ENCODE measurements around the gene VAT1L.
"Not testable (repeated sequence)": the region's sequence is repeated elsewhere in the genome, so short reads cannot be mapped to it uniquely, and the experiment has no call there.

The VAT1L gene

DNA sequence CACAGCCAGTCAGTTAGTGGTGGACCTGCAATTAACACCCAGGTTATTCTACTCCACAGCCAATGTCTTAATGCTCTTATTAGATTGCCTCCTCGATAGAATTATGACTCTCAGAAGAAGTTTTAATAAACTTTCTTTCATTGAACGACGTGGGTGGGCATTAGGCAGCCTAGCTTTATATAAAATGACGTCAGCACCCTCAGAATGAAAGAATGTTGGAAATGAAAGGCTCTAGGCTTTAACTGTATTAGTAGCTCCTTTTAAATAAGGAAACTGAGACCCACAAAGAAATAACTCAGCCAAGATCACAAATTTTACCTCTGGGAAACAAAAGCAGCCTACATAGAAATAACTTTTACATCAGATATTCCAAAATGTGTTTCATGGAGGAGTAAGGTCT is 142.7 kb downstream of the VAT1L start:
- Histone ChIP-seq H3K4me3 (ENCODE audit: low read length) (no peak overlapping the region), H3K4me1 (ENCODE audit: control insufficient read depth, insufficient read depth, low read length) (no peaks in the 10 kb centered on the region), H3K9me3 (ENCODE audit: control insufficient read depth, low read length) (no peaks in the 10 kb centered on the region), H3K27me3 (ENCODE audit: control insufficient read depth, insufficient read depth, low read length) (no peaks in the 10 kb centered on the region), H3K36me3 (ENCODE audit: control insufficient read depth, insufficient read depth, low read length) (no peaks in the 10 kb centered on the region), H3K9ac (ENCODE audit: low read length) (no peak overlapping the region)

- H3K27me3 ChIP-seq (ENCODE audit: control insufficient read depth, insufficient read depth, low read length), result no peaks in the 10 kb centered on the region
- H3K9ac ChIP-seq (ENCODE audit: low read length), result no peak overlapping the region
- no peaks in the 10 kb centered on the region for H3K36me3 ChIP-seq (ENCODE audit: control insufficient read depth, insufficient read depth, low read length)
- peaks cover 4% of the 10 kb centered on the region for H3K4me1 ChIP-seq (ENCODE audit: control insufficient read depth, insufficient read depth, low read length)
- no peak overlapping the region for H3K4me3 ChIP-seq (ENCODE audit: low read length)
- H3K9me3 ChIP-seq (ENCODE audit: control insufficient read depth, low read length), result no peaks in the 10 kb centered on the region
These were observed 149.2 kb downstream of the VAT1L start for GRCh38 chr16:77937473-77938149.

DNA sequence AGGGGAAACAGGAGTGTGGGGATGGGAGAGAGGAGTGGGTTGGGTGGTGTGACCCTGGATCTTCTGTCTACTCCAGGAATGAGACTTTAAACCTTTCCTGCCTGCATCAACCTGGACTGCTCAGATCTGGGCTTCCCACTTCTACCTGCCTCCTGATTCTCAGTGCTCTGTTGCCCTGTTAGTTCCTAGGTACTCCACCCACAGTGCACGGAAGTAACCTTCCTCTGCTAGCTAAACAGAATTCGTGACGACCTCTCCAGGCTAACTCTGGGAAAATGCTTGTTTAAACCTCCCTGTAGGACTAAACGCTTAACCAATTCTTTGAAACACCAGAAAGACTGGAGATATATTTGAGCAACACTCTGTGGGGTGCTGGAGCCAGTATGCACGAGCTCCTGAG is 150.5 kb downstream of the VAT1L start:
- no peaks in the 10 kb centered on the region for H3K27me3 ChIP-seq (ENCODE audit: control insufficient read depth, insufficient read depth, low read length)
- H3K4me1 ChIP-seq (ENCODE audit: control insufficient read depth, insufficient read depth, low read length), result peaks cover 4% of the 10 kb centered on the region
- no peaks in the 10 kb centered on the region for H3K36me3 ChIP-seq (ENCODE audit: control insufficient read depth, insufficient read depth, low read length)
- H3K9me3 ChIP-seq (ENCODE audit: control insufficient read depth, low read length), result no peaks in the 10 kb centered on the region
- H3K4me3 ChIP-seq (ENCODE audit: low read length), result no peak overlapping the region
- no peak overlapping the region for H3K9ac ChIP-seq (ENCODE audit: low read length)

GRCh38 chr16:77939968-77940367 is 151.6 kb downstream of the VAT1L start:
- H3K27me3 ChIP-seq (ENCODE audit: control insufficient read depth, insufficient read depth, low read length), result no peaks in the 10 kb centered on the region
- no peaks in the 10 kb centered on the region for H3K9me3 ChIP-seq (ENCODE audit: control insufficient read depth, low read length)
- H3K36me3 ChIP-seq (ENCODE audit: control insufficient read depth, insufficient read depth, low read length), result no peaks in the 10 kb centered on the region
- H3K9ac ChIP-seq (ENCODE audit: low read length), result no peak overlapping the region
- no peak overlapping the region for H3K4me3 ChIP-seq (ENCODE audit: low read length)
- peaks cover 4% of the 10 kb centered on the region for H3K4me1 ChIP-seq (ENCODE audit: control insufficient read depth, insufficient read depth, low read length)

- no peaks in the 10 kb centered on the region for H3K36me3 ChIP-seq (ENCODE audit: control insufficient read depth, insufficient read depth, low read length)
- H3K4me1 ChIP-seq (ENCODE audit: control insufficient read depth, insufficient read depth, low read length), result no peaks in the 10 kb centered on the region
- no peak overlapping the region for H3K4me3 ChIP-seq (ENCODE audit: low read length)
- H3K9ac ChIP-seq (ENCODE audit: low read length), result no peak overlapping the region
- no peaks in the 10 kb centered on the region for H3K9me3 ChIP-seq (ENCODE audit: control insufficient read depth, low read length)
- no peaks in the 10 kb centered on the region for H3K27me3 ChIP-seq (ENCODE audit: control insufficient read depth, insufficient read depth, low read length)
These were observed 155.4 kb downstream of the VAT1L start for GRCh38 chr16:77943801-77944200.

- no peaks in the 10 kb centered on the region for H3K27me3 ChIP-seq (ENCODE audit: control insufficient read depth, insufficient read depth, low read length)
These were observed 156.3 kb downstream of the VAT1L start for GRCh38 chr16:77944631-77945030.

GRCh38 chr16:77945126-77945525 is 156.8 kb downstream of the VAT1L start:
- no peaks in the 10 kb centered on the region for H3K27me3 ChIP-seq (ENCODE audit: control insufficient read depth, insufficient read depth, low read length)
- H3K9ac ChIP-seq (ENCODE audit: low read length), result no peak overlapping the region
- no peak overlapping the region for H3K4me3 ChIP-seq (ENCODE audit: low read length)
- H3K36me3 ChIP-seq (ENCODE audit: control insufficient read depth, insufficient read depth, low read length), result no peaks in the 10 kb centered on the region
- H3K4me1 ChIP-seq (ENCODE audit: control insufficient read depth, insufficient read depth, low read length), result no peaks in the 10 kb centered on the region
- H3K9me3 ChIP-seq (ENCODE audit: control insufficient read depth, low read length), result no peaks in the 10 kb centered on the region

More at GRCh38 chr16:77944631-77945030, 156.3 kb downstream of the VAT1L start:
- Histone ChIP-seq H3K9me3 (ENCODE audit: control insufficient read depth, low read length) (no peaks in the 10 kb centered on the region), H3K9ac (ENCODE audit: low read length) (no peak overlapping the region), H3K4me1 (ENCODE audit: control insufficient read depth, insufficient read depth, low read length) (no peaks in the 10 kb centered on the region), H3K4me3 (ENCODE audit: low read length) (no peak overlapping the region), H3K36me3 (ENCODE audit: control insufficient read depth, insufficient read depth, low read length) (no peaks in the 10 kb centered on the region)

DNA sequence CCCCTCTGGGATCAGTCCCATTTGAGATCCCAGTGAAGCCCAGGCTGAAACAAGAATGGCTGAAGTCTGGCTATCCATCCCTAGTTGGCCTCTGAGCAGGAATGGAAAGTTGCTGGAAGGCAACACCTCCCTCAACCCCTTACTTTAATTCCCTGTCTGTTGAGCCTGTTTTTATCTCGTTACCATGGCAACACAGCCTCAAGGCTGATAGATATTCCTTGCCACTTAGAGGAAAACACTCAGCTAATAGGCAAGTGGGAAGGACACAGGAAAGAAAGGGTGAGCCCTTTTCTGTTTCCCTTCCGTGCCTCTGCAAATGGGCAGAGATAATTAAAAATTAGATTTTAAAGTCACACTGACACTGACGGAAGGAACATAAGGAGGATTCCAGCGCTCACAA is 158.5 kb downstream of the VAT1L start:
- no peaks in the 10 kb centered on the region for H3K36me3 ChIP-seq (ENCODE audit: control insufficient read depth, insufficient read depth, low read length)
- H3K9ac ChIP-seq (ENCODE audit: low read length), result no peak overlapping the region
- no peaks in the 10 kb centered on the region for H3K9me3 ChIP-seq (ENCODE audit: control insufficient read depth, low read length)

GRCh38 chr16:77947590-77947989 is 159.2 kb downstream of the VAT1L start:
- H3K4me1 ChIP-seq (ENCODE audit: control insufficient read depth, insufficient read depth, low read length); H3K9ac ChIP-seq (ENCODE audit: low read length); H3K36me3 ChIP-seq (ENCODE audit: control insufficient read depth, insufficient read depth, low read length); H3K4me3 ChIP-seq (ENCODE audit: low read length); H3K9me3 ChIP-seq (ENCODE audit: control insufficient read depth, low read length); H3K27me3 ChIP-seq (ENCODE audit: control insufficient read depth, insufficient read depth, low read length): not testable (repeated sequence)

More for the DNA sequence above, 158.5 kb downstream of the VAT1L start:
- Histone ChIP-seq H3K4me3 (ENCODE audit: low read length) (no peak overlapping the region), H3K4me1 (ENCODE audit: control insufficient read depth, insufficient read depth, low read length) (no peaks in the 10 kb centered on the region), H3K27me3 (ENCODE audit: control insufficient read depth, insufficient read depth, low read length) (no peaks in the 10 kb centered on the region)

- no peaks in the 10 kb centered on the region for H3K36me3 ChIP-seq (ENCODE audit: control insufficient read depth, insufficient read depth, low read length)
These were observed 160.5 kb downstream of the VAT1L start for GRCh38 chr16:77948835-77949234.

DNA sequence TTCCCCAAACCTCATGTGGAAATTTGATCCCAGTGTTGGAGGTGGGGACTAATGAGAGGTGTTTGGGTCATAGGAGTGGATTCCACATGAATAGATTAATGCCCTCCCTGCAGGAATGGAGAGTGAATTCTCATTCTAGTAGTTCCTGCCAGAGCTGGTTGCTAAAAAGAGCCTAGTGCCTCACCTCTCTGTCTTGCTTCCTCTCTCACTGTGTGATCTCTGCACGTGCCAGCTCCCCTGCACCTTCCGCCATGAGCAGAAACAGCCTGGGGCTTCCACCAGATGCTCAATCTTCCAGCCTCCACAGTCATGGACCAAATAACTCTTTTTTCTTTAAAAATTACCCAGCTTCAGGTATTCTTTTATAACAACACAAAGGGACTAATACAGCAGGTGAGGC is 161.1 kb downstream of the VAT1L start:
- Histone ChIP-seq H3K4me3 (ENCODE audit: low read length) (no peak overlapping the region), H3K27me3 (ENCODE audit: control insufficient read depth, insufficient read depth, low read length) (no peaks in the 10 kb centered on the region), H3K9ac (ENCODE audit: low read length) (no peak overlapping the region), H3K9me3 (ENCODE audit: control insufficient read depth, low read length) (no peaks in the 10 kb centered on the region), H3K4me1 (ENCODE audit: control insufficient read depth, insufficient read depth, low read length) (no peaks in the 10 kb centered on the region), H3K36me3 (ENCODE audit: control insufficient read depth, insufficient read depth, low read length) (no peaks in the 10 kb centered on the region)

More at GRCh38 chr16:77948835-77949234, 160.5 kb downstream of the VAT1L start:
- no peak overlapping the region for H3K4me3 ChIP-seq (ENCODE audit: low read length)
- H3K27me3 ChIP-seq (ENCODE audit: control insufficient read depth, insufficient read depth, low read length), result no peaks in the 10 kb centered on the region
- H3K9me3 ChIP-seq (ENCODE audit: control insufficient read depth, low read length), result no peaks in the 10 kb centered on the region
- H3K9ac ChIP-seq (ENCODE audit: low read length), result no peak overlapping the region
- H3K4me1 ChIP-seq (ENCODE audit: control insufficient read depth, insufficient read depth, low read length), result no peaks in the 10 kb centered on the region

DNA sequence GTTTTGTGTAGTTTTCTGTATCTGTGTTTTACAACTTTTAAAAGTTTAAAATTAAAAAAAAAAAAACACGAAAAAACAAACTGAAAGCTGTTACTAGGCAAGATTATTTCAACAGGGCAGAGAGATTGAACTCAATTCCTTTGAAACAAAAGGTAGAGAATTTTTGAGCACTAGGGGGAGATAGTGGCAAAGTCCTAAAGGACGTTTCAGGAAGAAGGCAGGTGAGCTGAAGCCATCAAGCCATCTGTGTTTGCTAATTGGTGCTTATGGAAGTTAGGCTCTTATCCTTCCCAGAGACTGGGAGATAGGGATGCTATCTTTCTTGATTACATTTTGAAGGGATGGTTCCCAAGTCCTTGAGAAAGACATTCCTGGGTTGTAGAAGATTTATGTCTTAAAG is 163.4 kb downstream of the VAT1L start:
- Histone ChIP-seq H3K4me1 (ENCODE audit: control insufficient read depth, insufficient read depth, low read length) (no peaks in the 10 kb centered on the region), H3K36me3 (ENCODE audit: control insufficient read depth, insufficient read depth, low read length) (no peaks in the 10 kb centered on the region), H3K4me3 (ENCODE audit: low read length) (no peak overlapping the region), H3K9me3 (ENCODE audit: control insufficient read depth, low read length) (no peaks in the 10 kb centered on the region), H3K27me3 (ENCODE audit: control insufficient read depth, insufficient read depth, low read length) (no peaks in the 10 kb centered on the region), H3K9ac (ENCODE audit: low read length) (no peak overlapping the region)

GRCh38 chr16:77955127-77955526 is 166.8 kb downstream of the VAT1L start:
- Histone ChIP-seq H3K9me3 (ENCODE audit: control insufficient read depth, low read length) (no peaks in the 10 kb centered on the region), H3K4me3 (ENCODE audit: low read length) (no peak overlapping the region), H3K9ac (ENCODE audit: low read length) (no peak overlapping the region), H3K4me1 (ENCODE audit: control insufficient read depth, insufficient read depth, low read length) (no peaks in the 10 kb centered on the region), H3K36me3 (ENCODE audit: control insufficient read depth, insufficient read depth, low read length) (no peaks in the 10 kb centered on the region), H3K27me3 (ENCODE audit: control insufficient read depth, insufficient read depth, low read length) (no peaks in the 10 kb centered on the region)
